ENCODE results near the gene WWOX.

The WWOX gene

GRCh38 chr16:78494674-78495073 is 395.2 kb downstream of the WWOX start:
- Mint-ChIP-seq H3K4me1 (no peaks in the 10 kb centered on the region), H3K27ac (no peak overlapping the region), H3K27me3 (no peaks in the 10 kb centered on the region), H3K4me3 (no peak overlapping the region), H3K36me3 (peaks cover 5% of the 10 kb centered on the region), H3K9me3 (no peaks in the 10 kb centered on the region)

- Mint-ChIP-seq H3K4me1 (no peaks in the 10 kb centered on the region), H3K9me3 (no peaks in the 10 kb centered on the region), H3K27ac (no peak overlapping the region), H3K4me3 (no peak overlapping the region), H3K27me3 (no peaks in the 10 kb centered on the region), H3K36me3 (peaks cover 2% of the 10 kb centered on the region)
Observed at GRCh38 chr16:78496189-78496588, 396.7 kb downstream of the WWOX start.

GRCh38 chr16:78499399-78499798 is 399.9 kb downstream of the WWOX start:
- Mint-ChIP-seq H3K4me1 (no peaks in the 10 kb centered on the region), H3K27ac (no peak overlapping the region), H3K4me3 (no peak overlapping the region), H3K36me3 (peaks cover 2% of the 10 kb centered on the region), H3K9me3 (no peaks in the 10 kb centered on the region), H3K27me3 (no peaks in the 10 kb centered on the region)

GRCh38 chr16:78500659-78501270 is 401.3 kb downstream of the WWOX start:
- no peak overlapping the region for H3K27ac Mint-ChIP-seq
- H3K27me3 Mint-ChIP-seq: no peaks in the 10 kb centered on the region
- H3K9me3 Mint-ChIP-seq: no peaks in the 10 kb centered on the region
- no peak overlapping the region for H3K4me3 Mint-ChIP-seq
- H3K4me1 Mint-ChIP-seq: no peaks in the 10 kb centered on the region
- peaks cover 2% of the 10 kb centered on the region for H3K36me3 Mint-ChIP-seq

- H3K4me1 Mint-ChIP-seq: no peaks in the 10 kb centered on the region
Observed at GRCh38 chr16:78501744-78502143, 402.3 kb downstream of the WWOX start.

GRCh38 chr16:78502812-78503350 is 403.4 kb downstream of the WWOX start:
- no peaks in the 10 kb centered on the region for H3K36me3 Mint-ChIP-seq
- H3K9me3 Mint-ChIP-seq: no peaks in the 10 kb centered on the region
- H3K27me3 Mint-ChIP-seq: no peaks in the 10 kb centered on the region
- no peaks in the 10 kb centered on the region for H3K4me1 Mint-ChIP-seq
- H3K27ac Mint-ChIP-seq: no peak overlapping the region
- no peak overlapping the region for H3K4me3 Mint-ChIP-seq

More at GRCh38 chr16:78501744-78502143, 402.3 kb downstream of the WWOX start:
- H3K27me3 Mint-ChIP-seq: no peaks in the 10 kb centered on the region
- no peak overlapping the region for H3K4me3 Mint-ChIP-seq
- H3K9me3 Mint-ChIP-seq: no peaks in the 10 kb centered on the region
- no peaks in the 10 kb centered on the region for H3K36me3 Mint-ChIP-seq
- H3K27ac Mint-ChIP-seq: no peak overlapping the region

GRCh38 chr16:78503602-78504001 is 404.1 kb downstream of the WWOX start:
- Mint-ChIP-seq H3K4me1 (no peaks in the 10 kb centered on the region), H3K36me3 (no peaks in the 10 kb centered on the region), H3K4me3 (no peak overlapping the region), H3K27me3 (no peaks in the 10 kb centered on the region), H3K9me3 (no peaks in the 10 kb centered on the region), H3K27ac (no peak overlapping the region)

- Mint-ChIP-seq H3K9me3 (no peaks in the 10 kb centered on the region), H3K27ac (no peak overlapping the region), H3K4me1 (no peaks in the 10 kb centered on the region), H3K36me3 (no peaks in the 10 kb centered on the region), H3K27me3 (no peaks in the 10 kb centered on the region), H3K4me3 (no peak overlapping the region)
Observed at GRCh38 chr16:78504401-78504851, 405.0 kb downstream of the WWOX start.

GRCh38 chr16:78505036-78505435 is 405.6 kb downstream of the WWOX start:
- H3K27ac Mint-ChIP-seq: no peak overlapping the region
- H3K4me1 Mint-ChIP-seq: no peaks in the 10 kb centered on the region
- H3K27me3 Mint-ChIP-seq: no peaks in the 10 kb centered on the region

GRCh38 chr16:78505544-78506366 is 406.3 kb downstream of the WWOX start:
- H3K4me1 Mint-ChIP-seq: no peaks in the 10 kb centered on the region
- no peak overlapping the region for H3K27ac Mint-ChIP-seq
- H3K27me3 Mint-ChIP-seq: no peaks in the 10 kb centered on the region
- no peak overlapping the region for H3K4me3 Mint-ChIP-seq
- H3K36me3 Mint-ChIP-seq: no peaks in the 10 kb centered on the region
- H3K9me3 Mint-ChIP-seq: no peaks in the 10 kb centered on the region

More at GRCh38 chr16:78505036-78505435, 405.6 kb downstream of the WWOX start:
- Mint-ChIP-seq H3K9me3 (no peaks in the 10 kb centered on the region), H3K36me3 (no peaks in the 10 kb centered on the region), H3K4me3 (no peak overlapping the region)

- H3K4me1 Mint-ChIP-seq: no peaks in the 10 kb centered on the region
- no peak overlapping the region for H3K4me3 Mint-ChIP-seq
- no peak overlapping the region for H3K27ac Mint-ChIP-seq
- no peaks in the 10 kb centered on the region for H3K9me3 Mint-ChIP-seq
- no peaks in the 10 kb centered on the region for H3K27me3 Mint-ChIP-seq
- no peaks in the 10 kb centered on the region for H3K36me3 Mint-ChIP-seq
Observed at GRCh38 chr16:78506367-78507193, 407.1 kb downstream of the WWOX start.

- no peaks in the 10 kb centered on the region for H3K36me3 Mint-ChIP-seq
- H3K27ac Mint-ChIP-seq: no peak overlapping the region
- no peaks in the 10 kb centered on the region for H3K9me3 Mint-ChIP-seq
- H3K4me1 Mint-ChIP-seq: no peaks in the 10 kb centered on the region
- no peaks in the 10 kb centered on the region for H3K27me3 Mint-ChIP-seq
- no peak overlapping the region for H3K4me3 Mint-ChIP-seq
Observed at GRCh38 chr16:78507576-78507975, 408.1 kb downstream of the WWOX start.

GRCh38 chr16:78509965-78510364 is 410.5 kb downstream of the WWOX start:
- Mint-ChIP-seq H3K4me1 (no peaks in the 10 kb centered on the region), H3K27ac (no peak overlapping the region), H3K36me3 (no peaks in the 10 kb centered on the region), H3K4me3 (no peak overlapping the region), H3K9me3 (no peaks in the 10 kb centered on the region), H3K27me3 (no peaks in the 10 kb centered on the region)

- Mint-ChIP-seq H3K27ac (no peak overlapping the region), H3K36me3 (no peaks in the 10 kb centered on the region), H3K9me3 (no peaks in the 10 kb centered on the region), H3K27me3 (no peaks in the 10 kb centered on the region), H3K4me3 (no peak overlapping the region), H3K4me1 (no peaks in the 10 kb centered on the region)
Observed at GRCh38 chr16:78510496-78510895, 411.0 kb downstream of the WWOX start.

- no peaks in the 10 kb centered on the region for H3K9me3 Mint-ChIP-seq
- H3K36me3 Mint-ChIP-seq: peaks cover 3% of the 10 kb centered on the region
- H3K4me3 Mint-ChIP-seq: no peak overlapping the region
- no peak overlapping the region for H3K27ac Mint-ChIP-seq
- no peaks in the 10 kb centered on the region for H3K27me3 Mint-ChIP-seq
- no peaks in the 10 kb centered on the region for H3K4me1 Mint-ChIP-seq
Observed at GRCh38 chr16:78513838-78514237, 414.4 kb downstream of the WWOX start.

Measured in activated naive CD4-positive, alpha-beta T cell treated with anti-CD3 and anti-CD28 coated beads, Interleukin-2, amount 50 U/mL, for 24 hours (primary cell).